Measurements from ENCODE around the gene UBE2S.

UBE2S gene

DNA sequence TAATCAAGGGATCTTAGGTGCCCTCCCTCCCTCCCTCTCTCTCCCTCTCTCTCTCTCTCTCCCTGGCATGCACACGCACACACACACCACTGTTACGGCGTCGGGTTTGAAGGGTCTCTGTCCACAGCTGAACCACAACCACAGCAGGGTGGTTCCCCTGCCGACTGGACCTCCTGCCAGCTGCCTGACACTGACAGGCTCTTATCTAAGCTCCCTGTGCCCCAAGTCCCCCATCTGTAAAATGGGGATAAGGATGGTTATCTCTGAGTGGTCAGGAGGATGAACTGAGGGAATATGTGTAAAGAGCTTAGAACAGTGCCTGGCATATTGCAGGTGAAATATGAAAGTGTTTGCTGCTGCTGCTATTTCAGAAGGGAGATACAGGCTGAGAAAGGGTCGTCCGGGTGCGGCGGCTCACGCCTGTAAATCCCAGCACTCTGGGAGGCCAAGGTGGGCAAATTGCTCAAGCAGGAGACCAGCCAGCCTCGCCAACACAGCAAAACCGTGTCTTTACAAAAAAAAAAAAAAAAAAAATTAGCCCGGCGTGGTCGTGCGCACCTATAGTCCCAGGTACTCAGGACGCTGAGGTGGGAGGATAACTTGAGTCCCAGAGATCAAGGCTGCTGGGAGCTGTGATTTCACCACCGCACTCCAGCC lies 36.4 kb upstream of the UBE2S start:
- TF ChIP-seq EGR1 (IDR thresholded peaks at IDR 0.05) = no peak
- TF ChIP-seq RAD21 (IDR thresholded peaks at IDR 0.05; ENCODE audit: low read depth) = no peak
- TF ChIP-seq TEAD4 (IDR thresholded peaks at IDR 0.05) = no peak
- TF ChIP-seq CREB1 (IDR thresholded peaks at IDR 0.05; ENCODE audit: low read depth) = no peak
- TF ChIP-seq TCF12 (IDR thresholded peaks at IDR 0.05; ENCODE audit: low read depth) = no peak
- TF ChIP-seq, protein P1, sequence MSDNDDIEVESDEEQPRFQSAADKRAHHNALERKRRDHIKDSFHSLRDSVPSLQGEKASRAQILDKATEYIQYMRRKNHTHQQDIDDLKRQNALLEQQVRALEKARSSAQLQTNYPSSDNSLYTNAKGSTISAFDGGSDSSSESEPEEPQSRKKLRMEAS (IDR thresholded peaks at IDR 0.05) = no peak
- no peak for TF ChIP-seq NFIC (IDR thresholded peaks at IDR 0.05)
- TF ChIP-seq, protein P2, sequence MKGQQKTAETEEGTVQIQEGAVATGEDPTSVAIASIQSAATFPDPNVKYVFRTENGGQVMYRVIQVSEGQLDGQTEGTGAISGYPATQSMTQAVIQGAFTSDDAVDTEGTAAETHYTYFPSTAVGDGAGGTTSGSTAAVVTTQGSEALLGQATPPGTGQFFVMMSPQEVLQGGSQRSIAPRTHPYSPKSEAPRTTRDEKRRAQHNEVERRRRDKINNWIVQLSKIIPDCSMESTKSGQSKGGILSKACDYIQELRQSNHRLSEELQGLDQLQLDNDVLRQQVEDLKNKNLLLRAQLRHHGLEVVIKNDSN (IDR thresholded peaks at IDR 0.05) = no peak
- no peak for TF ChIP-seq CEBPB (IDR thresholded peaks at IDR 0.05)
- no peak for TF ChIP-seq ZBTB7A (IDR thresholded peaks at IDR 0.05; ENCODE audit: low read depth)
- no peak for TF ChIP-seq REST (IDR thresholded peaks at IDR 0.05; ENCODE audit: low read depth)
- TF ChIP-seq YY1 (IDR thresholded peaks at IDR 0.05; ENCODE audit: low read depth) = no peak
- no peak for TF ChIP-seq TAF1 (IDR thresholded peaks at IDR 0.05; ENCODE audit: low read depth)
- TF ChIP-seq EP300 (IDR thresholded peaks at IDR 0.05; ENCODE audit: borderline replicate concordance) = no peak
- TF ChIP-seq FOXM1 (IDR thresholded peaks at IDR 0.05; ENCODE audit: borderline replicate concordance, low read depth) = no peak

GRCh38 chr19:55443045-55443823 lies 35.6 kb upstream of the UBE2S start, which contains the start of gene SHISA7:
Gene SHISA7, minus strand, starts transcription at chr19:55443300. Its CDS starts 437 bp downstream, at chr19:55442863.
- TF ChIP-seq FOXM1 (IDR thresholded peaks at IDR 0.05; ENCODE audit: borderline replicate concordance, low read depth) (no peak), TCF12 (IDR thresholded peaks at IDR 0.05; ENCODE audit: low read depth) (no peak), ZBTB7A (IDR thresholded peaks at IDR 0.05; ENCODE audit: low read depth) (no peak), EP300 (IDR thresholded peaks at IDR 0.05; ENCODE audit: borderline replicate concordance) (no peak), RAD21 (IDR thresholded peaks at IDR 0.05; ENCODE audit: low read depth) (no peak), REST (IDR thresholded peaks at IDR 0.05; ENCODE audit: low read depth) (no peak), TEAD4 (IDR thresholded peaks at IDR 0.05) (no peak), TAF1 (IDR thresholded peaks at IDR 0.05; ENCODE audit: low read depth) (no peak), YY1 (IDR thresholded peaks at IDR 0.05; ENCODE audit: low read depth) (no peak), EGR1 (IDR thresholded peaks at IDR 0.05) (no peak), CEBPB (IDR thresholded peaks at IDR 0.05) (no peak), CREB1 (IDR thresholded peaks at IDR 0.05; ENCODE audit: low read depth) (no peak), NFIC (IDR thresholded peaks at IDR 0.05) (no peak)
- TF ChIP-seq, protein P2 (IDR thresholded peaks at IDR 0.05) = no peak
- TF ChIP-seq, protein P1 (IDR thresholded peaks at IDR 0.05) = no peak

- TF ChIP-seq NFIC (IDR thresholded peaks at IDR 0.05) (no peak), REST (IDR thresholded peaks at IDR 0.05; ENCODE audit: low read depth) (no peak), FOXM1 (IDR thresholded peaks at IDR 0.05; ENCODE audit: borderline replicate concordance, low read depth) (no peak)
- TF ChIP-seq, protein P2 (IDR thresholded peaks at IDR 0.05) = no peak; the same call in 1 of the 2 replicates
- TF ChIP-seq, protein P1 (IDR thresholded peaks at IDR 0.05) = peak; percentile 37; the same call in 1 of the 2 replicates
These were observed 34.9 kb upstream of the UBE2S start for GRCh38 chr19:55442372-55442961.

Data from Ishikawa (cell line).